Measurements from ENCODE around the gene SLC1A5.

SLC1A5 gene

DNA sequence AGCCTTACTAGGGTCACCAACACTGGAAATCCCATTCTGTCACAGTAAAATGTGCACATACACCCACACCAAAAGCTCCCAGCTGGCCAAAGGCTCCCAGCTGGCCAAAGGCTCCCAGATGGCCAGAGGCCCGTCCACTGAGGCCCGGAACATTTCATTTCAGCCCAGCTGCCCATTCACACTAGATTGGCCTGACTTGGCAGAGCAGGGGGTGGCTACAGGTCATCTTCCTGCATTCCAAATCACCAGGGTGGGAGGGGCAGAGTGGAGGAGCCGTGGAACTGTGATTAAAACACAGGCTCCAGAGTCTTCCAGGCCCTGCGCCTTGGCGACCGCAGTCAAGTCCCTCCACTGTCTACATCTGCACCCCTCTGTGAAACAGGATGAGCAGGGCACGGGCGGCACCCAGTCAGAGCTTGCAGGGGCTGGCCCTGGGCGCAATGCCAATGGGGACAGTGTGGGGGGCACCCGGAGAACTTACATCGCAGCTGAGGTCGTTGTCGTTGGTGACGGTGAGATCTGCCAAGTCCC lies 61.4 kb downstream of the SLC1A5 start:
- peaks cover 91% of the 10 kb centered on the region for H3K36me3 ChIP-seq (replicated peaks)
- in situ Hi-C loops (cut with MboI; ENCODE audit: low sequenced_read_pairs), result no loop called here
- no peaks in the 10 kb centered on the region for H3K27me3 ChIP-seq (ENCODE audit: low read depth)

DNA sequence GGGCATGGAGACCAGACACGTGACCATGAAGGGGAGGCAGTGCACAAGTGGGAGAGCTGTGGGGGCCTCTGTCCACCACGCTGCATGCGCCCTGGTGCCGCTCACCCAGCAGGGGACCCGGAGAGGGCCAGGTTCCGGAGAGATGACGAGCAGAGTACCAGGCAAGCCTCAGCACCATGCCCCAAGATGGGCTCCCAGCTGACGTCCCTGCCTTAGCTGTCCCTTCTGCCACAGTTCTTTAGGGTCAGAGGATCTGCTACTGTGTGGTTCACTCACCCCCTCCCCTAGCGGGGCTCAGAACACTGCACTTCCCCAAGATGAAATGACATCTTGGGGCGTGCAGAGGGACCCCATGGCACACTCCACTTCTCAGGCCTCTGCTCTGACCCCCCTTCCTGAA lies 61.8 kb downstream of the SLC1A5 start:
- in situ Hi-C loops (cut with MboI; ENCODE audit: low sequenced_read_pairs), result no loop called here
- no peaks in the 10 kb centered on the region for H3K27me3 ChIP-seq (ENCODE audit: low read depth)
- peaks cover 92% of the 10 kb centered on the region for H3K36me3 ChIP-seq (replicated peaks)
- no peaks in the 10 kb centered on the region for H3K4me1 ChIP-seq
- H3K4me3 ChIP-seq, result no peak overlapping the region
- no peaks in the 10 kb centered on the region for H3K9me3 ChIP-seq
- DNase-seq (ENCODE audit: low spot score in 2 of 2), result no peak

More for the DNA sequence above, 61.4 kb downstream of the SLC1A5 start:
- Histone ChIP-seq H3K4me1 (no peaks in the 10 kb centered on the region), H3K9me3 (no peaks in the 10 kb centered on the region), H3K4me3 (no peak overlapping the region)
- no peak for DNase-seq (ENCODE audit: low spot score in 2 of 2)

DNA sequence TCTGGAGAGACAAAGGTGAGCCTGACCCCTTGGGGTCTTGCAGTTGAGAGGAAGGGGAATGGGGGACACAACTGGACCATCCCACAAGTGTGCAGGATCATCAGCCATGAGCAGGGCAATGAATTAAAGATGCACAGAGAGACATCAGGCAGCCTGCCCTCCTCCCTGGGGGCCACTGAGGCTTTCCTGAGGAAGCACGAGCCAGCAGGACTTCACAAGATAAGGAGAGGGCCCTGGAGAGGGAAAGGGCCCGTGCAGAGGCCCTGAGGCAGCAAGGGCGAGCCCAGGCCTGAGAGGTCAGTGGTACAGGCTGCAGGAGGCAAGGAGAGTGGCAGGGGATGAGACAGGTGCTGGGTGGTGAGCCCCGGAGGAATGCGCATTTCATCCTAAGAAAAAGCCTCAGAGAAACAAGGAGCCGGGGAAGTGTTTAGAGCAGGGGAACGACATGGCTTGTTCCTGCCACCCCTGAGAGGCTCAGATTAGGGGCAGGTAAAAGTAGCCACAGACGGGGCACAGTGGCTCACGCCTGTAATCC lies 62.5 kb downstream of the SLC1A5 start:
- H3K27me3 ChIP-seq (ENCODE audit: low read depth), result no peaks in the 10 kb centered on the region
- in situ Hi-C loops (cut with MboI; ENCODE audit: low sequenced_read_pairs), result no loop called here
- H3K4me1 ChIP-seq, result no peaks in the 10 kb centered on the region
- H3K4me3 ChIP-seq, result no peak overlapping the region
- H3K9me3 ChIP-seq, result no peaks in the 10 kb centered on the region
- no peak for DNase-seq (ENCODE audit: low spot score in 2 of 2)
- H3K36me3 ChIP-seq (replicated peaks), result peaks cover 92% of the 10 kb centered on the region

DNA sequence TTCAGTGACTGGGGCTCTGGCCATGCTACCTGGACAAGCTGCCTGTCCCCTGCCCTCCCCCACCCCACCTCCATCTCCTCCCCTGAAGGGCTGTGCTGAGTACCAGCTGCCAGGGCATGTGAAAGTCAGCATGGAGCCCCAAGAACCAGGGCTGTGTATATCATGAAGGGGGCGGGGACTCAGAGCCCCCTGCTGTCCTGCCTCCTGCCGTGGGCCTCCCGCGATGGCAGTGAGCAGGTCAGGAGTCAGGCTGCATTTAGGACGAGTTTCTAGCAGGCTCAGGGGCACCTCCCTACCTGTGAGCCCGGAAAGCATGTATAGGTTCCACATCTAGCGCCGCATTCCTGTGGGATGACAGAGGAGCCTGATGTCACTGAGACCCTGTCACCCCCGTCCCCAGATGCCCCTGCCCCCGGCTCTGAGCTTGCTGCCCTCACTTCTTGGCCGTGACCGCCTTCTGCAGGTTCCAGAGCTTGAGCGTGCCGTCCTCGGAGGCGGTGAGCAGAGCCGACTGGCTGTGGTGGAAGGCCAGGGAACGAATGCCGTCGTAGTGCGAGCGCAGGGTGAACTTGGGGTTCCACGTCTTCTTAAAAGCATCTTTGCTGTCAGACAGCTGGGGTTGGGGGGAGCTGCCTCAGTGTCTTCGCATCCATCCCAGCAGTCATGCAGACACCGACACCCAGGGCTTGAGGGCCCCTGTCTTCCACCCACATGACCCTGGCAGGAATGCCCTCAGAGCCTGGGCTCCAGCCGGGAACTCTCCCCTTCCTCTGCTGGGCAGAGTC lies 63.2 kb downstream of the SLC1A5 start:
- Histone ChIP-seq H3K36me3 (replicated peaks) (peaks cover 90% of the 10 kb centered on the region), H3K9me3 (no peaks in the 10 kb centered on the region), H3K4me1 (no peaks in the 10 kb centered on the region), H3K4me3 (no peak overlapping the region), H3K27me3 (ENCODE audit: low read depth) (no peaks in the 10 kb centered on the region)
- DNase-seq (ENCODE audit: low spot score in 2 of 2), result no peak
- in situ Hi-C loops (cut with MboI; ENCODE audit: low sequenced_read_pairs), result no loop called here
